Colonic mucosa (tissue), 4 donors: ENCODE data around the gene TENM4. TPM values are rescaled to one million over a fixed set of nuclear protein-coding genes. Genes with fewer than 3 reads are reported as not detected.

Experiments
- DNase-seq: peaks from one replicate; pipeline ENCODE4 v3.0.0-alpha.2; 2020
- H3K27ac ChIP-seq: fragments of 200-600 bp; one replicate; pipeline ENCODE4 v1.8.0; 2021
- H3K27me3 ChIP-seq: fragments of 200-600 bp; one replicate; pipeline ENCODE4 v1.8.0; 2021
- H3K36me3 ChIP-seq: fragments of 200-600 bp; one replicate; pipeline ENCODE4 v1.8.0; 2021
- H3K4me1 ChIP-seq: fragments of 200-600 bp; one replicate; pipeline ENCODE4 v1.8.0; 2021; ENCODE audit warnings: mild to moderate bottlenecking
- H3K4me3 ChIP-seq: fragments of 200-600 bp; one replicate; pipeline ENCODE4 v1.8.0; 2021
- H3K9ac ChIP-seq, 2 donors: one replicate each; pipeline ENCODE4 v1.7.0; 2013; ENCODE audit warnings: control low read depth in 2 of 2, low read depth in 2 of 2, low read length in 2 of 2
- H3K9me3 ChIP-seq: fragments of 200-600 bp; one replicate; pipeline ENCODE4 v1.8.0; 2021
- intact Hi-C: fragments of 100-400 bp; cut with DNase I; formaldehyde crosslinking; loops from one replicate; pipeline ENCODE4 v1.14.1; 2022
- total RNA-seq, 2 donors: library from RNA; stranded (reverse); fragmentation: NEBNext Ultra II Directional in 1 of 2; extraction: Animal tissue kit (Norgen Biotek cat#: 25700) in 1 of 2; gene quantifications; one replicate each; pipeline ENCODE4 v1.2.1, GENCODE V29; 2021
- TF ChIP-seq, protein P1 (sequence below): fragments of 200-600 bp; IDR thresholded peaks from one replicate; pipeline ENCODE4 v1.8.0; 2022; ENCODE audit warnings: antibody characterized with exemption, mild to moderate bottlenecking
- donor health status: healthy.
- donor health status: DM: no; HTN: no; CAD: no.
- donor health status: DM: no; HTN: no; CAD: no.

The TENM4 gene
- total RNA-seq, 2 donors from 2014 or later, result 0.48 to 1.2 TPM

DNA sequence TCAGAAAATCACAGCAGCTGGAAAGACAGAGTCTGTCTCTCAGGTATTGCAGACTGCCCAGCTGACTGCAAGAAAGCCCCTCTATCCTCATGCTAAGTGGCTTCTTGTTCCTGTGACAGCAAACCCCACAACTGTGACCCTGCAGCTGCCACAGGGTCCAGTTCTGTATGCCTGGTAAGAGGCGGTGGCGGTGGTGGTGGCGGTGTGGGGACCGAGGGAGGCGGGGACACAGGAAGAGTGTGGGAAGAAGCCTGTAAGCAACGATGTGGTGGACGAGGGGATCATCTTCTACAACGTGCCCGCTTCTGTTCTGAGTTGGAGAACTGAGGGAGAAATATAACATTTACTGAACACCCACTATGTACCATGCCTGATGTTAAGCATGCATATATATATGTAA, 112.4 kb downstream of the TENM4 start:
- H3K9ac ChIP-seq, result no peak overlapping the region
- DNase-seq, result no peak
- no peaks in the 10 kb centered on the region for H3K27me3 ChIP-seq
- H3K4me1 ChIP-seq, result no peaks in the 10 kb centered on the region
- intact Hi-C loops, result no loop called here
- no peak overlapping the region for H3K4me3 ChIP-seq
- H3K36me3 ChIP-seq, result no peaks in the 10 kb centered on the region
- no peaks in the 10 kb centered on the region for H3K9me3 ChIP-seq
- TF ChIP-seq, protein P1, sequence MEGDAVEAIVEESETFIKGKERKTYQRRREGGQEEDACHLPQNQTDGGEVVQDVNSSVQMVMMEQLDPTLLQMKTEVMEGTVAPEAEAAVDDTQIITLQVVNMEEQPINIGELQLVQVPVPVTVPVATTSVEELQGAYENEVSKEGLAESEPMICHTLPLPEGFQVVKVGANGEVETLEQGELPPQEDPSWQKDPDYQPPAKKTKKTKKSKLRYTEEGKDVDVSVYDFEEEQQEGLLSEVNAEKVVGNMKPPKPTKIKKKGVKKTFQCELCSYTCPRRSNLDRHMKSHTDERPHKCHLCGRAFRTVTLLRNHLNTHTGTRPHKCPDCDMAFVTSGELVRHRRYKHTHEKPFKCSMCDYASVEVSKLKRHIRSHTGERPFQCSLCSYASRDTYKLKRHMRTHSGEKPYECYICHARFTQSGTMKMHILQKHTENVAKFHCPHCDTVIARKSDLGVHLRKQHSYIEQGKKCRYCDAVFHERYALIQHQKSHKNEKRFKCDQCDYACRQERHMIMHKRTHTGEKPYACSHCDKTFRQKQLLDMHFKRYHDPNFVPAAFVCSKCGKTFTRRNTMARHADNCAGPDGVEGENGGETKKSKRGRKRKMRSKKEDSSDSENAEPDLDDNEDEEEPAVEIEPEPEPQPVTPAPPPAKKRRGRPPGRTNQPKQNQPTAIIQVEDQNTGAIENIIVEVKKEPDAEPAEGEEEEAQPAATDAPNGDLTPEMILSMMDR, result no peak
- H3K27ac ChIP-seq, result no peak overlapping the region

DNA sequence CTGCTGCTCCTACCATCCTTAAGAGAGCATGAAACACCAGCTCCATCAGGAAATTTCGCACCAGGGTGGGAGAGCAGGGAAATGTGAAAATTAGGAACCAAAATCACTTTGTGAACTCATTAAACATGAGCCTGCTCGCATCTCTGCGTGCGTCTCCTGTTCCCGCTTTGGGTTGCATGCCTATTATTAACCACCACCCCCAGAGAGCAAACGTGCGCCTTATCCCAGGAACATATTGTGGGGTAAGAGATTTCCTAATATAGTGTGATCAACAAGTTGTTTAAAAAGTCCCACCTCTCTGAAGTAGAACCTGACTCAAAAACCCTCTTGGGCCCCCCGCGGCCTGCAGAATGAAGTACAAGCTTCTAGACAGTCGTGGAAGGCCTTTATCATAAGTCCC, 115.0 kb downstream of the TENM4 start:
- Histone ChIP-seq H3K4me3 (no peak overlapping the region), H3K4me1 (no peaks in the 10 kb centered on the region), H3K9ac (no peak overlapping the region), H3K27ac (no peak overlapping the region), H3K27me3 (no peaks in the 10 kb centered on the region), H3K36me3 (no peaks in the 10 kb centered on the region), H3K9me3 (no peaks in the 10 kb centered on the region)
- intact Hi-C loops, result no loop called here
- no peak for DNase-seq
- TF ChIP-seq, protein P1, result no peak

DNA sequence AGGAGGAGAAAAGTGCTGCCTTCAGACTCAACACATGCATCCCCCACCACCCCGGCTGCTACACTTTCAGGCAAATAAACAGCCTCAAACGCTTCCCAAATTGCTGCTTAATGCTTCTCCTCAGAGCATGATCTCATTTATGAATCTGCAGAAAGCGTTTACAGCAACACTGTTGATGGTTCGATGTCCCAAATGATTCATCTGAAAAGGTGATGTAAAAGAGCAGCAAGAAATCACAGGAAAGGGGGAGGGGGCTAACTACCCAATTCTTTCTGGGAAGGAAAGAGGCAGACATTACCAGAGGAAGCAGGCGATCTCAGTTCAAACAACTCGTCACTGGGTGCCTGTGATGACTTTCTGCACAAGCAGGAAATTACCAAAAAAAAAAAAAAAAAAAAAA, 119.6 kb downstream of the TENM4 start:
- no peaks in the 10 kb centered on the region for H3K4me1 ChIP-seq
- no peak for DNase-seq
- no peak overlapping the region for H3K9ac ChIP-seq
- no peak overlapping the region for H3K27ac ChIP-seq
- no peaks in the 10 kb centered on the region for H3K27me3 ChIP-seq
- intact Hi-C loops, result no loop called here
- no peaks in the 10 kb centered on the region for H3K9me3 ChIP-seq
- TF ChIP-seq, protein P1, result no peak
- no peaks in the 10 kb centered on the region for H3K36me3 ChIP-seq
- no peak overlapping the region for H3K4me3 ChIP-seq

DNA sequence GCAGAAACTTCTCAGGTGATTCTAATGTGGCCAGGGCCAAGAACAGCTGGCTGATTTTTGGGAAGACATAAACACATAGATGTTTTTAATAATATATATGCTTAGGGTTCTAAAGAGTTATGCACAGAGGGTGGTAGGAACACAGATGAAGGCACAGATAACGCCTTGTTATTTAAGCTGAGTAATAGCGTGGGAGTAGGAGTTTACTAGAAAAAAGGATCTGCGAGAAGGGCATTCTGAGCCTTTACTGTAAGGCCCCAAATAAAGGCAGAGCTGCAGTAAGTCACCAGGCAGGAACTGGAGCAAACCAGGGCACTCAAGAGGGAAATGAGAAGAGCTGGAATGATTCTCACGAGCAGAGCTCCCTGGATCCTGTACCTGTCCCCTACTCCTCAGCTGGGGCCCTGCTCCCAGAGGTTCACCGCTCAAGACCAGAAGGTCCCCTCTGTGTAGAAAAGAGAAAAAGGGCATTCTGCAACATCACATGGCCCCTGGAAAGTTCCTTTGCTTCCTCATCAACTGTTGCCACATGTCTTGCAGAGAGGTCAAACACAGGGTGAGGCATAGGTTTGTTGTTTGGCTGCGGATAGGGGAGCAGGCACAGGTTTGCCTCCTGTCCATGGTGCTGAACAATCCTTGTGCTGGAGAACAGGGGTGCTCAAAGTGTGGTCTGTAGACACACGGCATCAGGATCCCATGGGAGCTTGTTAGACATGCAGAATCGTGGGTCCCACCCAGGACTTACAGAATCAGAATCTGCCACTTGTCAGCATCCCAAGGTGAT, 125.7 kb downstream of the TENM4 start:
- TF ChIP-seq, protein P1, result no peak
- Histone ChIP-seq H3K4me1 (no peaks in the 10 kb centered on the region), H3K9me3 (no peaks in the 10 kb centered on the region), H3K36me3 (no peaks in the 10 kb centered on the region), H3K9ac (no peak overlapping the region), H3K27me3 (no peaks in the 10 kb centered on the region), H3K27ac (no peak overlapping the region), H3K4me3 (no peak overlapping the region)
- intact Hi-C loops, result no loop called here
- no peak for DNase-seq

DNA sequence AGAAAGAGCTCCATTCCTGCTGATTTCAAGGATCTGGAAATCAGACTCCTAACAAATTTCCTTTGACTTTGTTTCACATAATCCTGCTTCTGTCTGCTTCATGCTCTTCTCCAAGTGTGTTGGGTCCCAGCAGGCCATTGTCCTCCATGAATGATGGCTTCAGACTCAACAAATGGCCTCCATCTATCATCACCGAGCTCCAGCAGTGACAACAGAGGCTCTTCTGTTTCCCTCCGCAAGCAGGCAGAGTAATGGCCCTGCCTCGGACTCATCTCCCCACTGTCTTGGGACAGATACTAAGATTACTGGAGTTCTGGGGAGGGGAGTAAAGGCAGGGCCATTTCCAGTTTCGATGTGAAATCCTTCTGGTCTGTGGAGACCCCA, 127.3 kb downstream of the TENM4 start:
- Histone ChIP-seq H3K4me1 (no peaks in the 10 kb centered on the region), H3K36me3 (no peaks in the 10 kb centered on the region), H3K9ac (no peak overlapping the region), H3K27ac (no peak overlapping the region), H3K9me3 (no peaks in the 10 kb centered on the region), H3K27me3 (no peaks in the 10 kb centered on the region), H3K4me3 (no peak overlapping the region)
- TF ChIP-seq, protein P1, result no peak
- no peak for DNase-seq
- intact Hi-C loops, result no loop called here
